TTC549 (cell line): Measurements from ENCODE around the gene KCNQ1.

Experiments used
- FAIRE-seq: peaks from 2 replicates; lab custom pipeline; 2012; peaks lifted over from hg19 to GRCh38; lab: Jason Lieb, UNC

The KCNQ1 gene

GRCh38 chr11:2443881-2444820 is 657 bp upstream of the KCNQ1 start, which contains the start of gene TRPM5:
Gene TRPM5 (minus strand): TSS chr11:2444514. CDS start chr11:2423036, 21,478 bp downstream.
- FAIRE-seq, result no peak

GRCh38 chr11:2445746-2446551 is 1.1 kb downstream of the KCNQ1 start:
- FAIRE-seq, result no peak

- FAIRE-seq, result no peak
These were observed 1.9 kb downstream of the KCNQ1 start for GRCh38 chr11:2446590-2447252.

GRCh38 chr11:2447253-2447950 is 2.6 kb downstream of the KCNQ1 start:
- no peak for FAIRE-seq

GRCh38 chr11:2447951-2448650 is 3.3 kb downstream of the KCNQ1 start:
- FAIRE-seq, result no peak

GRCh38 chr11:2448661-2449547 is 4.1 kb downstream of the KCNQ1 start:
- FAIRE-seq, result no peak

GRCh38 chr11:2449548-2450320 is 4.9 kb downstream of the KCNQ1 start:
- no peak for FAIRE-seq

- FAIRE-seq, result no peak
These were observed 5.7 kb downstream of the KCNQ1 start for GRCh38 chr11:2450321-2451041.

- FAIRE-seq, result no peak
These were observed 6.5 kb downstream of the KCNQ1 start for GRCh38 chr11:2451336-2451735.

- no peak for FAIRE-seq
These were observed 7.1 kb downstream of the KCNQ1 start for GRCh38 chr11:2451916-2452315.

GRCh38 chr11:2452321-2453012 is 7.7 kb downstream of the KCNQ1 start:
- FAIRE-seq, result no peak

GRCh38 chr11:2453436-2453835 is 8.6 kb downstream of the KCNQ1 start:
- no peak for FAIRE-seq

- no peak for FAIRE-seq
These were observed 13.5 kb downstream of the KCNQ1 start for GRCh38 chr11:2458321-2458720.

GRCh38 chr11:2459016-2459725 is 14.4 kb downstream of the KCNQ1 start:
- FAIRE-seq, result no peak

- FAIRE-seq, result no peak
These were observed 15.2 kb downstream of the KCNQ1 start for GRCh38 chr11:2459796-2460531.

GRCh38 chr11:2460540-2461252 is 15.9 kb downstream of the KCNQ1 start:
- no peak for FAIRE-seq
